Activated naive CD4-positive, alpha-beta T cell treated with anti-CD3 and anti-CD28 coated beads, Interleukin-2, amount 50 U/mL, for 72 hours (primary cell): ENCODE results near the gene CAPN8. TPM values are rescaled to one million over a fixed set of nuclear protein-coding genes. Genes with fewer than 3 reads are reported as not detected.

Experiments
- ATAC-seq, 2 donors: fragments of 150-1000 bp; cut with Tn5 transposase; 2 replicates each; pipeline ENCODE4 v1.10.0; 2021; ENCODE audit warnings: mild to moderate bottlenecking in 2 of 2, moderate library complexity in 2 of 2
- DNase-seq, 2 donors: peaks; one replicate each; pipeline ENCODE4 v3.0.0; 2021 to 2022; ENCODE audit warnings: low spot score in 2 of 2
- H3K27ac Mint-ChIP-seq, 2 donors: one replicate each; pipeline ENCODE4 v1.8.0; 2022; ENCODE audit warnings: mild to moderate bottlenecking in 2 of 2, mixed read lengths in 2 of 2
- H3K36me3 Mint-ChIP-seq, 2 donors: one replicate each; pipeline ENCODE4 v1.8.0; 2022; ENCODE audit warnings: mixed read lengths in 2 of 2
- H3K9me3 Mint-ChIP-seq, 2 donors: one replicate each; pipeline ENCODE4 v1.8.0; 2022; ENCODE audit warnings: mixed read lengths in 2 of 2
- total RNA-seq, 2 donors: library from RNA; stranded (reverse); gene quantifications; one replicate each; pipeline ENCODE4 v1.2.3, GENCODE V29; 2022

CAPN8 gene
- total RNA-seq, 2 donors from 2014 or later, result not detected

DNA sequence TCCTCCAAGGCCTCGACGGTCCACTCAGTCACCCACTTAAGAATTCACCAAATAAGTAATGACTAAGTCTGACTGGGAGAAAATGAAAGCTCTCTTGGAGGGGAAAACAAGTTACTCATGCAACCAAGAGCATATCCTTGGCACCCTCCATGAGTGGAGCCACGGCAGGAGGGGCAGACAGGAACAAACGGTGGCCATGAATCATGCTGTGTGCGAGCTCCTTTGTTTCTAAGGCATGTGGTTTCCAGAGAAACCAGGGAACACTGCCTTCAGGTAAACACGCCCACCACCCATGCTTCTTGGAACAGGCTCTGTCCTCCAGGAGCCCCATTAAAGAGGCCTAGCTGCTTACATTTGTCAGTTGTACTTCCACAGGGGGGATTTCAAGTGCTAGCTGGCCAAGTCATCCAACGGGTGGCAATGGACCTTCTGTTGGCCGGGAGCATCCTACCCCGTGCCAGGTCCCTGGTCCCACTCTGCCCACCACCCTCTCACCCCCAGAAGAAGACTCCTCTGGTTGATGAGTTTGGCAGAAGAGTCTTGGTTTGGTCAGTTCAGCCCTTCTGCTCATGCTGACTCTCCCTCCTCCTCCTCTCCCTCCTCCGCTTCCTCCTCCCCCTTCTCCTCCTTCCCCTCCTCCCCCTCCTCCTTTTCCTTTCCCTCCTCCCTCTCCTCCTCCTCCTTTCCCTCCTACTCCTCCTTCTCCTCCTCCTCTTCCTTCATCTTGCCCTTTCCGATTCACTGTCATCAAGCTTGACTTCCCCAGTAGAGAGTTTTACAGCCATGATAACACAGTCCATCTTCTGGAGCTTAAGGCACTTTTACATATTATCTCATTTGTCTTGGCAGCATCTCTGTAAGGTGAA is 164.7 kb downstream of the CAPN8 start:
- ATAC-seq (peak; percentile 92 to 94), DNase-seq (peak; percentile 23 to 61)
- Mint-ChIP-seq H3K27ac (peak overlapping the region; percentile 62 to 77), H3K36me3 (no peaks in the 10 kb centered on the region), H3K9me3 (no peaks in the 10 kb centered on the region)

DNA sequence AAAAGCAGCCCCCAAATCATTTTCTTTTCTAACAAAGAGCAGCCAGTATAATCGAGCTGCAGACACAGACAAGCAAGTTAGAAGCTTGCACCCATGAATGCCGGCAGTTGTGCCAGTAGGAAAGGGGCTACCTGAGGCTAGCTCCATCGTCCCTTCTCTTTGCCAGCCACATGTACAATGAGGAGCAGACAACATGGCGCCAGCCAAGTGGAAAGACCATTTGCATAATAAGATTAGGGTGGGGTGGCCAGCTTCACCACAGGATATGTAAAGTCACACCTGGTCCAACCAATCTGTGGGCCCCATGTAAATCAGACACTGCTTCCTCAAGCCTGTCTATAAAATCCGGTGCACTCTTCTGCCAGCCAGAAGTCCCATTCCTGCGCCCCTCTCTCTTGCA is 168.6 kb downstream of the CAPN8 start:
- no peak for ATAC-seq
- no peak for DNase-seq
- H3K36me3 Mint-ChIP-seq, result no peaks in the 10 kb centered on the region
- no peaks in the 10 kb centered on the region for H3K9me3 Mint-ChIP-seq
- H3K27ac Mint-ChIP-seq, result no peak overlapping the region

DNA sequence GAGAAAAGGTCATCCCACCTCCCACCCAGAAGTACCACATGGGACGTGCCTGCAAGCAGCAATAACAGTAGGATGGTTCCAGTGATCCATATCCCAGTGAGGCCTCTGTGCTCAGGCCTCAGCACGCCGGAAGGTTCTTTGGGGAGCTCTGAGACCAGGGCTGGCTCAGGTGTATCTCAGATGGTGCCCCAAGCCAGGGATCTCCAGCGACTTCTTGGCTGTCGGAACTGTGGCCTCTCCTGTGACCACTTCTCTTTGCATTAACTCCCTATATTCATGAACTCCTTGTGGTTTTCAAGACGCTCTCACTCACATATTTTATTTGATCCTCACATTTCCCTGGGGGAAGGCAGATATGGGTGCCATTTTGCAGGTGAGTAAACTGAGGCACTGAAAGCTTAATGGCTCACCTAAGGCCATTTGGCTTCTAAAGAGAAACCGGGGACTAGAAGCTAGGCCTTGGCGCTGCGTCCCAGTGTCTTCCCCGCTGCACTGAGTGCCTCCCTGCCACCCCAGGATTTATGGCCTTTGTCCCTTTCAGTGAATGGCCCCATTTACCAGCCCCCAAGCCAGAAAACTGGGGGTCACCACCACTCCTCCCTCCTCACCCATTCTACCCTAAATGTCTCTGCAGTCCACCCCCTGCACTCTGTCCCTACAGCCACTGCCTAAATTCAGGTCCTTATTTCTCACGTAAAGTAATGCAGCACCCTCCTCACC is 170.4 kb downstream of the CAPN8 start:
- H3K9me3 Mint-ChIP-seq, result no peaks in the 10 kb centered on the region
- no peak for ATAC-seq

DNA sequence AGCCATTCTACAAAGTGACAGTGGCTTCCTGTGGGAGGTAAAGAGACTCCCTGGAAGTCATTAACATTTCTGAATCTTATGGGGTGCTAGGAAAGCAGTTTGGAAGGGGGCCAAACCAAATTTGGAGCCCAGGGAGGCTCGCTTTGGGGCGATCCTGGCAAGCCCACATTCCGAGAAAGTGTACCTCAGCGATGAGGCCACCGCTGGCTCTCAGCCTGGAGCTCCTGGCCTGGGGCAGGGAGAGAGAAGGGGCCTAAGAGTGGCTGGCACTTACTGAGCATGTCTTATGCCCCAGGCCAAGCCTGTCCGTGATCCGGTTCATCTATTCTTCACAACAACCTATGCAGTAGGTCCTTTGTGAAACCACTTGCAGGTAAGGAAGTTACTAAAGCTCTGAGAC is 173.5 kb downstream of the CAPN8 start:
- H3K36me3 Mint-ChIP-seq, result no peaks in the 10 kb centered on the region
- no peak for ATAC-seq
- H3K9me3 Mint-ChIP-seq, result no peaks in the 10 kb centered on the region

More for the DNA sequence above, 170.4 kb downstream of the CAPN8 start:
- no peaks in the 10 kb centered on the region for H3K36me3 Mint-ChIP-seq
- peak in 1 of 2 donors; percentile 26 for DNase-seq
- H3K27ac Mint-ChIP-seq, result peak overlapping the region in 1 of 2 donors; percentile 50

More for the DNA sequence above, 173.5 kb downstream of the CAPN8 start:
- no peak for DNase-seq
- no peak overlapping the region for H3K27ac Mint-ChIP-seq

Other genes starting within 250 kb of the CAPN8 start
- gene CAPN2, start 46.8 kb upstream of the CAPN8 start, total RNA-seq, result 10 to 100 TPM in 1 of 2 donors, 1 to 10 TPM in 1; 7.0 to 36.8 TPM
- 10 to 100 TPM; 21.9 to 57.1 TPM for gene TP53BP2, start 180.2 kb upstream of the CAPN8 start, total RNA-seq